HG03378 (cell line): ENCODE data around the gene CACNA1B.
"Not testable (repeated sequence)": the region's sequence is repeated elsewhere in the genome, so short reads cannot be mapped to it uniquely, and the experiment has no call there.

ENCODE experiments used
- ATAC-seq: cut with Tn5 transposase; IDR thresholded peaks from one replicate; pipeline ENCODE4 v1.9.1; 2021; ENCODE audit warnings: mild to moderate bottlenecking, moderate library complexity; ENCODE audit not compliant: unreplicated experiment

CACNA1B gene

GRCh38 chr9:137865581-137866145, 11.9 kb upstream of the CACNA1B start:
- no peak for ATAC-seq

DNA sequence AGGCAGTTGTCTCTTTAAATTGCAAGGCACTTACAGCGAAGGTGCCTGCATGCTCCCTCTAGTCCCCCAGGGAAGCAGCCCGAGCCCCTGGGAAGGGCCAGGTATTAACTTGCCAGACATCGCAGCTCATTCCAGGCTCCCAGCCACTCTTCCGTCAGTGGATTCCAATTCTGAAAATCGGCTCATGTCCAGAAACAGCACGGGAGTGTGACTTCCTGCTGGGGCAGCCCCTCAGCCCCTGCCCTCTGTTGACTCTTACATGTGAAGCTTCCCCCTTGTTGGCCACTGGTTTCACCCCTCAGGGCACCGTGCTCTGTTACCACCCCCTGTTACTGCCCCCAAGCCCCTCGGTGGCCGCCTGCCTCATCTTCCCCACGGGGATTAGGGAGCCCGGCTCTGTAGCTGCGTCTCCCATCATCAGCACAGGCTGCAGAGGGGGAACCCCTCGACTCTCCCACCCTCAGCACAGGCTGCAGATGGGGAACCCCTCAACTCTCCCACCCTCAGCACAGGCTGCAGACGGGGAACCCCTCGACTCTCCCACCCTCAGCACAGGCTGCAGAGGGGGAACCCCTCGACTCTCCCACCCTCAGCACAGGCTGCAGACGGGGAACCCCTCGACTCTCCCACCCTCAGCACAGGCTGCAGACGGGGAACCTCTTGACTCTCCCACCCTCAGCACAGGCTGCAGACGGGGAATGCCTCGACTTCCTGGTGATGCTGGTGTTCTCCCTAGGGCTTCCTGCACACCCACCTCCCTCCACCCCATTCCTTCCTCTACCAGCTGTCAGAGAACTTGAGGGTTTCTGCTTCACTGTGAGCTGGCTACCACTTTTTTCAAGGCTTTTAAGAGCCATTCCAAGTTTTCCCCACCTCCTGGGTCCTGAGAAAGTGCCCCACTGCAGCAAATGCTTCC, 11.1 kb upstream of the CACNA1B start:
- no peak for ATAC-seq

GRCh38 chr9:137870432-137870831, 7.2 kb upstream of the CACNA1B start:
- ATAC-seq = no peak

DNA sequence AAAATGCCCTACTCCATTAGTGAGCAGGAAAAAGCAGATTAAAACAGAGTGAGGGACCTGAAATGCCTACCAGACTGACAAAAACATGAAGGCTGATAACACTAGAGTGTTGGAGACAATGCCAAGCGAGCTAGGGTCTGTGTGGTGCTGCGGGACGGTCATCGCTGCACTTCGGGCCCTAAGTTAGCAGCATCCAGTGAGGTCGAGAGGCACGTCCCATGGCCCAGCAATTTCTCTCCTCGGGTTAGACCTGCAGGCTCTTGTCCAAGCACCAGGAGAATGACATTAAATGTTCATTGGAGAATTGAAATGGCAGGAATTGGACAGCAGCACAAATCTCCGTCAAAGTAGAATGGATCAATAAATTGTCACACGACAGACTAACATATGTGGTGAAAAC, 5.3 kb upstream of the CACNA1B start:
- ATAC-seq = no peak

DNA sequence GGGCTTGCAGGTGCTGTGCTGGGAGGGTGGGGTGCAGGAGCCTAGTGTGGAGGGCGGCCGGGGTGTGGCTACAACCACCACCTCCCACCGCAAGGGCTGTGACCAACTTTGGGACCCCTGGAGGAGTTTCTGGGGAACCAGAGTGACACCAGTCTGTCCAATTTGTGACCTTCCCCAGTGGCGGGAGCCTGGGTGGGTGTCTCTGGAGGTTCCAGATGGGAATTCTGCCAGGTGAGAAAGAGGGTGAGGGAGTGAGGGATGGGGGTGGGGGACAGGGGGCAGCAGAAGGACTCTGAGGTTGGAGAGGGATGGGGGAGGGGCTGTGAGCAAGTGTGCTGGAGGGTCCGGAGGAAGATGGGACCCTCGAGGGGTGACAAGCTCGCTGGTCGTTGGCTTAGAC, 4.2 kb upstream of the CACNA1B start:
- ATAC-seq = no peak

GRCh38 chr9:137873858-137874362, 3.7 kb upstream of the CACNA1B start:
- ATAC-seq = no peak

DNA sequence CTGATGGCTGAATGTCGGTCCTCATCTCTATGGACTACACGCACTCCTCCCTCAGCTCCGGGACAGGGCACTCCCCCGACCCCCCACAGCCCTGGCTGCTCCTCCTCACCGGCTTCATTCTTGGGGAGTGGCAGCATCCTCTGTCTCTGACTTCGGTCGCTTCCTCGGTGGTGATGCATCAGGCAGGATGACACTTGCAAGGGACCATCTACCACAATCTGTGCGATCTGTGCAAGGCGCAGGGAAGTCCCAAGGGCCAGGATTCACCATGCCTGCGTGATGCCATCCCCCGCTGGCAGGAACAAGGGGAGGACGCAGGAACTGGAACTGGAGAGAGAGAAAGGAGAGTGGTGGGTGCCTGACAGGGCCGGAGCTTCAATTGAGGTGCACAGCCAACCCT, 2.2 kb upstream of the CACNA1B start:
- ATAC-seq = no peak

- no peak for ATAC-seq
Observed at GRCh38 chr9:137875846-137876245, 1.7 kb upstream of the CACNA1B start.

GRCh38 chr9:137876269-137876668, 1.3 kb upstream of the CACNA1B start:
- no peak for ATAC-seq

DNA sequence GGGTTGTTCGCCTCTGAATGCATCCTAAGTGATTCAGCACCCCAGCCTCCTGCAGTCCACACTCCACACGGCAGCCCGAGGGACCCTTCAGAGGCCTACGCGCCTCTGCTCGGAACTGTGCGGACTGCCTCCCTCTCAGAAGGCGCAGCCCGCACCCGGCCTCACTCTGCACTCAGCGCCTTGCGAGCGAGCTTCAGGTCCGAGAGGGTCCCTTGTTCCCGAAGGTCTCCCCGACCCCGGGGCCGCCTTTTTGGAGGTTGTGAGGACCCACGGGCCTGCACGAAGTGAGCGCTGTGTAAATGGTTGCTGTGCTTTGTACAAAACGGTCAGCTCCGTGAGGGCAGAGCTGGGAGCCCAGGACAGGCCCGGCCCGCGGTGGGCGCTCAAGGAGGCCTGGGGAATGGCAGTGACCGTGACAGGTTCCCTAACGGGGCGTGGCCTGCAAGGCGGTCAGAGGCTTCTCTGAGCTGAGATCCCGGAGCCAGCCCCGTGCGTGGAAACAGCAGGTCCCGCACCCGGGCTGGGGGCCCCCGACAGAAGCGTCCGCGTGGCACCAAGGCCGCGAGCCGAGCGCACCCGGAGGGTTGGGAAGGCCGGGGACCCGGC, 698 bp upstream of the CACNA1B start:
- no peak for ATAC-seq

- no peak for ATAC-seq
Observed at GRCh38 chr9:137878146-137878941, 762 bp downstream of the CACNA1B start.

- ATAC-seq = no peak
Observed at GRCh38 chr9:137879052-137879451, 1.5 kb downstream of the CACNA1B start.

DNA sequence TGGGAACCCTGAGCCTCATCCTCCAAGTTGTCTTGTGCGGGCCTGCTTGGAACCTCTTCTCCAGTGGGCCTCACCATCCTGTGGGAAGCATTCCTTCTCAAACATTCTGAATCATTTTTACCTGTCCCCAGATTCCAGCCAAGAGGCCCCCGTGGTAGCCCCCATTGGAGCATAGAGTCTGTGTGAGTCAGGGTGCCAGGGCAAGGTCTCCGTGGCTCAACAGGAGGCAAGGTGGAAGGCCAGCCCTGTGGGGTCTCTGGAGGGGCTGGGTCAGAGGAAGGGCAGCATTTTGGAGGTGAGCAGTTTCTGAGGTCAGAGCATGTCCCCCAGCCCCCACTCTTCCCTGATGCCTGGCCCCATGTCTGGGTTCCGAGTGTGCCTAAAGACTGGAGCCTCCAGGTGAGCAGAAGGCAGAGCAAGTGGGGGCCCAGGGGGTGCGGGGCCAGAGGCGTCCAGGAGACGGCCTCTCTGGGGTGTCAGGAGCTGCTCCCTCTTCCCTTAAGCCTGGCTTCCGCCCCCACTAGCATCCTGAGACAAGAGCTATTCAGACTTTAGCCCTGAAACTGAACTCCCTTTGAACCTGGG, 2.1 kb downstream of the CACNA1B start:
- no peak for ATAC-seq

- ATAC-seq = no peak
Observed at GRCh38 chr9:137880160-137880975, 2.8 kb downstream of the CACNA1B start.

- ATAC-seq = no peak
Observed at GRCh38 chr9:137880976-137881530, 3.5 kb downstream of the CACNA1B start.

GRCh38 chr9:137881591-137882505, 4.3 kb downstream of the CACNA1B start:
- no peak for ATAC-seq

DNA sequence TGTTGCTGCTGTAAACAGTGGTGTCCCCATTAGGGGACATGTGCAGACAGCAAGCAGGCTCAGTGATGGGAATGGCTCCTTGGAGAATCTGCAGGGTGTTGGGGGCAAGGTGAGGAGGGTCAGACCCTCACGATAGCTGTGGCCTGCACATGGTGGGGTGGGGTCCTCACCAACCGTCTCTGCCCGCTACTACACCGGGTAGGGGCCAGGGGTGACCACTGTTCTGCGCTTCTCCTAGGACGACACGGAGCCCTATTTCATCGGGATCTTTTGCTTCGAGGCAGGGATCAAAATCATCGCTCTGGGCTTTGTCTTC, 4.9 kb downstream of the CACNA1B start:
- no peak for ATAC-seq

GRCh38 chr9:137883977-137884376, 6.4 kb downstream of the CACNA1B start:
- not testable (repeated sequence) for ATAC-seq

DNA sequence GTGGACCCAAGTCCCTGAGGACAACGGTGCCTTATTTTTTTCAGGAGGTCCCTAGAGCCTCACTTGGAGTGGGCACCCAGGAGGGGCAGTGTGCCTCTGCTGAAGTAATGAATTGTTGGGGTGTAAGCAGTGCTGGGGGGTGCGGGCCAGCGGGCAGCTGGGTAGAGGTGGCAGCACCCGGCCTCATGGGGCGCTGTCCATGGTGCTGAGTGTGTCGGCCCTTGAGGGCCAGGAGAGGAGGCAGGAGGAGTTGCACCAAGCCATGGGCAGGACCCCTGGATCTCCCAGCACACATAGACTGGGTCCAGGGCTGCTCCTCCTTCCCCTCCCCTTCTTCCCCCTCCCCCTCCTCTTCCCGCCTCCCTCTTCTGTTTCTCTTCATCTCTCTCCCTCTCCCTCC, 7.0 kb downstream of the CACNA1B start:
- ATAC-seq = not testable (repeated sequence)
